HepG2 (cell line): ENCODE data around the gene LIPE. TPM values are rescaled to one million over a fixed set of nuclear protein-coding genes. Genes with fewer than 3 reads are reported as not detected.

Experiments used
- ATAC-seq: fragments of 200-7000 bp; cut with Tn5 transposase; 3 replicates; pipeline ENCODE4 v1.9.1; 2020; ENCODE audit warnings: mild to moderate bottlenecking, moderate library complexity
- BruUV-seq: library from RNA; stranded (reverse); fragments of 400-500 nt; replicated peaks from 2 replicates; lab custom pipeline; 2021; lab: Mats Ljungman, UMichigan
- CTCF ChIA-PET: fragments of 300-600 bp; formaldehyde crosslinking; extraction: SDS; loops from one replicate; lab custom pipeline; 2021; ENCODE audit warnings: low total read pairs, inconsistent platforms, low intra/inter-chr PET ratio; lab: Yijun Ruan, JAX
- POLR2A ChIA-PET: fragments of 350-600 bp; sonication (Branson Sonifier 250); formaldehyde crosslinking; loops from one replicate; lab custom pipeline; 2020; ENCODE audit warnings: antibody characterized with exemption, inconsistent platforms; lab: Yijun Ruan, JAX
- DNase-seq: peaks from one replicate; pipeline ENCODE4 v3.0.0-alpha.2; 2015; ENCODE audit warnings: low spot score
- FAIRE-seq: peaks from 3 replicates; lab custom pipeline; 2011; peaks lifted over from hg19 to GRCh38; lab: Jason Lieb, UNC
- H2AFZ ChIP-seq: one replicate; pipeline ENCODE4 v1.6.1; 2011; ENCODE audit warnings: low read length, inconsistent platforms
- H3K27ac ChIP-seq: fragments of 300-600 bp; 3 replicates; pipeline ENCODE4 v1.8.0; 2011; ENCODE audit warnings: mixed run types, mild to moderate bottlenecking, mixed read lengths, low read length, inconsistent platforms; ENCODE audit not compliant: insufficient read depth; ENCODE audit errors: extremely low read length
- H3K27me3 ChIP-seq, 2 experiments: fragments of 200-600 bp in 1 of 2; 2 replicates in 1 of 2; 3 replicates in 1 of 2; pipeline versions ENCODE4 v1.6.0 to v1.8.0; 2011; ENCODE audit warnings: low read length in 2 of 2, mild to moderate bottlenecking in 2 of 2, moderate library complexity in 2 of 2, inconsistent platforms in 1 of 2; ENCODE audit not compliant: insufficient read depth in 2 of 2, control insufficient read depth in 1 of 2
- H3K36me3 ChIP-seq, 2 experiments: fragments of 200-600 bp in 1 of 2; replicated peaks in 1 of 2; 2 replicates in 1 of 2; 3 replicates in 1 of 2; pipeline versions ENCODE4 v1.5.1 to v1.8.0; 2011; ENCODE audit warnings: low read length in 2 of 2, inconsistent platforms in 1 of 2; ENCODE audit not compliant: insufficient read depth in 2 of 2, control insufficient read depth in 1 of 2
- H3K4me1 ChIP-seq: 2 replicates; pipeline ENCODE4 v1.5.1; 2012; ENCODE audit warnings: low read length, inconsistent platforms; ENCODE audit not compliant: insufficient read depth
- H3K4me2 ChIP-seq: 2 replicates; pipeline ENCODE4 v1.6.0; 2011; ENCODE audit warnings: low read depth, low read length, inconsistent platforms
- H3K4me3 ChIP-seq, 3 experiments: fragments of 200-600 bp in 1 of 3; sonication (generic), shearing (Covaris generic) in 1 of 3; replicated peaks in 1 of 3; 2 replicates each; pipeline ENCODE4 v1.5.1; 2011 to 2016; ENCODE audit warnings: low read length in 3 of 3, inconsistent platforms in 2 of 3, low read depth in 2 of 3, mild to moderate bottlenecking in 2 of 3, control low read depth in 1 of 3, mixed read lengths in 1 of 3; ENCODE audit not compliant: insufficient read depth in 1 of 3
- H3K79me2 ChIP-seq: one replicate; pipeline ENCODE4 v1.6.1; 2011; ENCODE audit warnings: low read length, inconsistent platforms; ENCODE audit not compliant: insufficient read depth
- H3K9ac ChIP-seq: 2 replicates; pipeline ENCODE4 v1.6.0; 2011; ENCODE audit warnings: mild to moderate bottlenecking, low read depth, low read length, inconsistent platforms; ENCODE audit not compliant: insufficient read depth
- H3K9me3 ChIP-seq: 2 replicates; pipeline ENCODE4 v1.5.1; 2012; ENCODE audit warnings: mild to moderate bottlenecking, low read length
- H4K20me1 ChIP-seq: 2 replicates; pipeline ENCODE4 v1.6.0; 2011; ENCODE audit warnings: inconsistent platforms, mild to moderate bottlenecking, low read length, moderate library complexity; ENCODE audit not compliant: insufficient read depth
- ARID4A ChIP-seq: sonication (generic); formaldehyde crosslinking; IDR thresholded peaks from 2 replicates; pipeline ENCODE4 v1.5.0; 2020; ENCODE audit warnings: mild to moderate bottlenecking, missing genetic modification reagents, borderline replicate concordance
- ATAD3A ChIP-seq: sonication (generic); formaldehyde crosslinking; IDR thresholded peaks from 2 replicates; pipeline ENCODE4 v1.4.0; 2020; ENCODE audit warnings: missing genetic modification reagents
- BHLHE40 ChIP-seq: IDR thresholded peaks from 2 replicates; pipeline ENCODE4 v1.6.1; 2011; ENCODE audit warnings: low read length, improper control_type of control experiment
- FOXM1 ChIP-seq: sonication (generic); formaldehyde crosslinking; IDR thresholded peaks from 2 replicates; pipeline ENCODE4 v1.5.0; 2020; ENCODE audit warnings: missing genetic modification reagents
- LBX2 ChIP-seq: sonication (generic); formaldehyde crosslinking; IDR thresholded peaks from 2 replicates; pipeline ENCODE4 v1.5.0; 2020; ENCODE audit warnings: missing genetic modification reagents, mild to moderate bottlenecking, borderline replicate concordance
- MIER3 ChIP-seq: IDR thresholded peaks from 2 replicates; pipeline ENCODE4 v1.6.1; 2016; ENCODE audit warnings: missing compliant biosample characterization, borderline replicate concordance
- MIXL1 ChIP-seq: IDR thresholded peaks from 2 replicates; pipeline ENCODE4 v1.6.1; 2016
- RAD51 ChIP-seq: fragments of 450-650 bp; IDR thresholded peaks from 2 replicates; pipeline ENCODE4 v1.6.1; 2016; ENCODE audit warnings: borderline replicate concordance
- RCOR2 ChIP-seq: IDR thresholded peaks from 2 replicates; pipeline ENCODE4 v1.6.1; 2016; ENCODE audit warnings: missing biosample characterization, missing genetic modification reagents
- TFDP2 ChIP-seq: sonication (generic); formaldehyde crosslinking; IDR thresholded peaks from 2 replicates; pipeline ENCODE4 v1.4.0; 2020; ENCODE audit warnings: missing genetic modification reagents
- ZNF503 ChIP-seq: sonication (generic); formaldehyde crosslinking; IDR thresholded peaks from 2 replicates; pipeline ENCODE4 v1.4.0; 2020; ENCODE audit warnings: missing genetic modification reagents
- ZNF652 ChIP-seq: IDR thresholded peaks from 2 replicates; pipeline ENCODE4 v1.6.1; 2016; ENCODE audit warnings: low read depth, borderline replicate concordance
- WGBS: methylation state at CpG from one replicate; pipeline ENCODE4 v1.1.6; 2017; ENCODE audit warnings: low lambda C conversion rate; 5-methylcytosine and 5-hydroxymethylcytosine counted together
- in situ Hi-C: cut with HindIII; loops from 2 replicates; pipeline ENCODE4 v1.10.0; 2017; ENCODE audit warnings: low pct_unique_long_range_greater_than_20kb; ENCODE audit not compliant: extremely low pct_ligation_motif_present
- intact Hi-C: fragments of 100-400 bp; cut with micrococcal nuclease; formaldehyde crosslinking; loops from one replicate; pipeline ENCODE4 v1.10.0; 2022; ENCODE audit not compliant: unreplicated experiment
- polyA plus RNA-seq, 8 experiments: library from polyadenylated mRNA; depleted of rRNA in 3 of 8; stranded (reverse) in 7 of 8; unstranded in 1 of 8; fragments of >200 nt; fragmentation: Illumina TruSeq in 4 of 8; extraction: Trizol in 4 of 8; gene quantifications; 2 replicates each; pipeline versions ENCODE4 v1.2.1 to v1.2.3, GENCODE V29; 2011 to 2016; ENCODE audit warnings: low read depth in 4 of 8, missing spikeins in 1 of 8, mixed read lengths in 1 of 8; ENCODE audit not compliant: insufficient read depth in 1 of 8
- total RNA-seq, 5 experiments: library from RNA; depleted of rRNA; stranded (reverse); fragments of >200 nt; fragmentation: Illumina TruSeq; extraction: Trizol; gene quantifications; 2 replicates each; pipeline ENCODE4 v1.2.3, GENCODE V29; 2016; ENCODE audit warnings: low read depth in 1 of 5

LIPE gene
- total and polyA plus RNA-seq, 2 of the 13 experiments (the other 11 are each of a cell fraction or from before 2014, with no cell fraction given) = not detected

- 73% methylated on average over 3 of the region's 30 CpGs for WGBS
- intact Hi-C loops = no loop called here
Observed at GRCh38 chr19:42407085-42407815, 19.9 kb downstream of the LIPE start.

More at GRCh38 chr19:42407085-42407815, 19.9 kb downstream of the LIPE start:
- no peak for TF ChIP-seq MIXL1
- TF ChIP-seq ZNF503 (CRISPR knock-in tag) = no peak
- no peak for TF ChIP-seq BHLHE40
- TF ChIP-seq ZNF652 (CRISPR knock-in tag) = no peak
- no peak for TF ChIP-seq MIER3 (CRISPR knock-in tag)
- no peak for TF ChIP-seq RAD51
- no peak for TF ChIP-seq FOXM1
- TF ChIP-seq TFDP2 = no peak
- no peak for TF ChIP-seq LBX2 (CRISPR knock-in tag)
- TF ChIP-seq RCOR2 = no peak
- TF ChIP-seq ATAD3A (CRISPR knock-in tag) = no peak
- no peak for TF ChIP-seq ARID4A (CRISPR knock-in tag)
- Histone ChIP-seq H2AFZ (no peak overlapping the region), H3K36me3 (no peaks in the 10 kb centered on the region), H3K9ac (no peak overlapping the region), H3K4me1 (peaks cover 12% of the 10 kb centered on the region), H3K4me2 (no peak overlapping the region), H3K79me2 (no peaks in the 10 kb centered on the region), H3K27ac (no peak overlapping the region), H3K27me3 (peaks cover 10 to 46% of the 10 kb centered on the region in 2 experiments), H3K9me3 (no peaks in the 10 kb centered on the region), H3K4me3 (no peak overlapping the region), H4K20me1 (no peaks in the 10 kb centered on the region)
- POLR2A ChIA-PET = no interaction called here
- no peak for DNase-seq
- BruUV-seq = no TSS peak
- CTCF ChIA-PET = no interaction called here
- no peak for FAIRE-seq
- ATAC-seq = no peak
- in situ Hi-C loops = no loop called here
